SK-N-SH (cell line): ENCODE measurements around the gene CMC4. TPM values are rescaled to one million over a fixed set of nuclear protein-coding genes. Genes with fewer than 3 reads are reported as not detected.
A peak's percentile ranks its signal among the peaks of the same experiment; 100 is the strongest.

Experiments used
- CTCF ChIA-PET: fragments of 300-600, 350-600 bp; formaldehyde crosslinking; extraction: SDS; loops from one replicate; lab custom pipeline; 2021; lab: Yijun Ruan, JAX
- POLR2A ChIA-PET: fragments of 350-600 bp; sonication (Branson Sonifier 250); formaldehyde crosslinking; extraction: SDS; loops from one replicate; lab custom pipeline; 2020; ENCODE audit warnings: antibody characterized with exemption, inconsistent platforms; lab: Yijun Ruan, JAX
- DNase-seq: peaks from one replicate; pipeline ENCODE4 v3.0.0; 2012
- H2AFZ ChIP-seq: fragments of 200-600 bp; sonication (generic); 2 replicates; pipeline ENCODE4 v1.8.1; 2016; ENCODE audit warnings: antibody characterized with exemption, mild to moderate bottlenecking, low read depth
- H3F3A ChIP-seq: fragments of 200-600 bp; sonication (generic); replicated peaks from 2 replicates; pipeline ENCODE3; 2016; ENCODE audit warnings: antibody characterized with exemption, mild to moderate bottlenecking; ENCODE audit not compliant: insufficient read depth
- H3K27ac ChIP-seq, 2 experiments: fragments of 200-500 bp in 1 of 2; fragments of 200-600 bp in 1 of 2; sonication (Bioruptor generic) in 1 of 2; sonication (generic), shearing (Covaris generic) in 1 of 2; 2 replicates each; pipeline versions ENCODE4 v1.5.1 to v1.6.1; 2014 to 2016; ENCODE audit warnings: low read depth in 2 of 2, inconsistent platforms in 1 of 2, low read length in 1 of 2, mild to moderate bottlenecking in 1 of 2, mixed read lengths in 1 of 2
- H3K27me3 ChIP-seq: fragments of 200-600 bp; sonication (generic), shearing (Covaris generic); 2 replicates; pipeline ENCODE4 v1.6.1; 2016; ENCODE audit warnings: mixed run types; ENCODE audit not compliant: insufficient read depth
- H3K36me3 ChIP-seq, 2 experiments: fragments of 200-500 bp in 1 of 2; fragments of 200-600 bp in 1 of 2; sonication (Bioruptor generic) in 1 of 2; sonication (generic) in 1 of 2; replicated peaks in 1 of 2; 2 replicates each; pipeline versions ENCODE3 to v1.5.1; 2014 to 2016; ENCODE audit warnings: low read length in 1 of 2, mild to moderate bottlenecking in 1 of 2; ENCODE audit not compliant: insufficient read depth in 2 of 2, control insufficient read depth in 1 of 2
- H3K4me1 ChIP-seq, 2 experiments: fragments of 200-500 bp in 1 of 2; fragments of 200-600 bp in 1 of 2; sonication (Bioruptor generic) in 1 of 2; sonication (generic), shearing (Covaris generic) in 1 of 2; 2 replicates each; pipeline versions ENCODE4 v1.5.1 to v1.6.1; 2014 to 2016; ENCODE audit warnings: low read depth in 1 of 2, low read length in 1 of 2, mixed run types in 1 of 2; ENCODE audit not compliant: insufficient read depth in 2 of 2, control insufficient read depth in 1 of 2
- H3K4me2 ChIP-seq: fragments of 200-600 bp; sonication (generic), shearing (Covaris generic); 2 replicates; pipeline ENCODE4 v1.6.1; 2017; ENCODE audit warnings: mixed run types
- H3K4me3 ChIP-seq, 2 experiments: fragments of 200-500 bp in 1 of 2; fragments of 200-600 bp in 1 of 2; sonication (Bioruptor generic) in 1 of 2; sonication (generic), shearing (Covaris generic) in 1 of 2; 2 replicates each; pipeline versions ENCODE4 v1.5.1 to v1.8.1; 2014 to 2016; ENCODE audit warnings: low read depth in 2 of 2, inconsistent platforms in 1 of 2, low read length in 1 of 2, mild to moderate bottlenecking in 1 of 2, mixed read lengths in 1 of 2, moderate library complexity in 1 of 2
- H3K79me2 ChIP-seq: fragments of 200-600 bp; sonication (generic); 2 replicates; pipeline ENCODE4 v1.8.1; 2017; ENCODE audit warnings: mild to moderate bottlenecking; ENCODE audit not compliant: insufficient read depth
- H3K9ac ChIP-seq: fragments of 200-600 bp; sonication (generic); 2 replicates; pipeline ENCODE4 v1.6.1; 2017; ENCODE audit warnings: mixed run types
- H3K9me2 ChIP-seq: fragments of 200-600 bp; sonication (generic); 2 replicates; pipeline ENCODE4 v1.6.1; 2017; ENCODE audit warnings: mixed run types
- H3K9me3 ChIP-seq: fragments of 200-600 bp; sonication (generic); 2 replicates; pipeline ENCODE4 v1.6.1; 2017; ENCODE audit warnings: mixed run types, mild to moderate bottlenecking, moderate library complexity
- H4K20me1 ChIP-seq: fragments of 200-600 bp; sonication (generic); 2 replicates; pipeline ENCODE4 v1.6.1; 2017; ENCODE audit warnings: mild to moderate bottlenecking, mixed run types; ENCODE audit not compliant: insufficient read depth
- CHD2 ChIP-seq: fragments of 150-350 bp; IDR thresholded peaks from 2 replicates; pipeline ENCODE4 v1.6.1; 2018; ENCODE audit warnings: low read length; ENCODE audit not compliant: partially characterized antibody
- ELF1 ChIP-seq: IDR thresholded peaks from 2 replicates; pipeline ENCODE4 v1.4.0; 2012
- EZH2phosphoT487 ChIP-seq: fragments of 200-600 bp; sonication (generic); IDR thresholded peaks from 2 replicates; pipeline ENCODE4 v1.6.1; 2017; ENCODE audit warnings: low read depth, mixed run types, mild to moderate bottlenecking, antibody characterized with exemption, moderate library complexity, borderline replicate concordance
- FOSL2 ChIP-seq: IDR thresholded peaks from 2 replicates; pipeline ENCODE4 v1.4.0; 2012; ENCODE audit warnings: low read depth, mild to moderate bottlenecking, moderate library complexity, borderline replicate concordance
- FOXJ3 ChIP-seq: sonication (generic); formaldehyde crosslinking; IDR thresholded peaks from 2 replicates; pipeline ENCODE4 v1.5.1; 2020; ENCODE audit warnings: mild to moderate bottlenecking, missing genetic modification reagents
- FOXM1 ChIP-seq: IDR thresholded peaks from 2 replicates; pipeline ENCODE4 v1.4.0; 2012; ENCODE audit warnings: low read depth, mild to moderate bottlenecking
- GATA2 ChIP-seq: sonication (generic); formaldehyde crosslinking; IDR thresholded peaks from 2 replicates; pipeline ENCODE4 v1.5.0; 2020; ENCODE audit warnings: mild to moderate bottlenecking, missing genetic modification reagents
- JUND ChIP-seq: IDR thresholded peaks from 2 replicates; pipeline ENCODE4 v1.4.0; 2012
- MEF2A ChIP-seq: IDR thresholded peaks from 2 replicates; pipeline ENCODE4 v1.4.0; 2012; ENCODE audit warnings: low read depth, borderline replicate concordance
- NFIC ChIP-seq: IDR thresholded peaks from 2 replicates; pipeline ENCODE4 v1.4.0; 2012; ENCODE audit warnings: borderline replicate concordance
- NRF1 ChIP-seq: IDR thresholded peaks from 2 replicates; pipeline ENCODE4 v1.6.1; 2012; ENCODE audit warnings: low read depth, mild to moderate bottlenecking, low read length
- RAD21 ChIP-seq: IDR thresholded peaks from 2 replicates; pipeline ENCODE4 v1.6.1; 2012; ENCODE audit warnings: mild to moderate bottlenecking, low read length
- RCOR1 ChIP-seq: fragments of 150-350 bp; IDR thresholded peaks from 2 replicates; pipeline ENCODE4 v1.6.1; 2017; ENCODE audit warnings: antibody characterized with exemption, low read length
- RFX5 ChIP-seq: IDR thresholded peaks from 2 replicates; pipeline ENCODE4 v1.6.1; 2012; ENCODE audit warnings: mild to moderate bottlenecking, improper control_type of control experiment, low read length
- RXRA ChIP-seq: IDR thresholded peaks from 2 replicates; pipeline ENCODE4 v1.4.0; 2012; ENCODE audit warnings: low read depth, mild to moderate bottlenecking, borderline replicate concordance
- TAF1 ChIP-seq: IDR thresholded peaks from 2 replicates; pipeline ENCODE4 v1.6.1; 2012; ENCODE audit warnings: low read depth, mild to moderate bottlenecking, low read length, moderate library complexity, borderline replicate concordance
- TCF12 ChIP-seq: IDR thresholded peaks from 2 replicates; pipeline ENCODE4 v1.4.0; 2012
- TEAD4 ChIP-seq: IDR thresholded peaks from 2 replicates; pipeline ENCODE4 v1.4.0; 2012; ENCODE audit warnings: mild to moderate bottlenecking, borderline replicate concordance; ENCODE audit not compliant: insufficient read depth
- YY1 ChIP-seq: IDR thresholded peaks from 2 replicates; pipeline ENCODE4 v1.4.0; 2012; ENCODE audit warnings: low read depth, mild to moderate bottlenecking
- WGBS: methylation state at CpG from one replicate; pipeline ENCODE4 v1.1.6; 2017; ENCODE audit warnings: low lambda C conversion rate; 5-methylcytosine and 5-hydroxymethylcytosine counted together
- polyA plus RNA-seq, 3 experiments: library from polyadenylated mRNA; depleted of rRNA; stranded (reverse); fragments of >200 nt; gene quantifications; 2 replicates each; pipeline ENCODE4 v1.2.3, GENCODE V29; 2012
- TF ChIP-seq, protein P1 (sequence below): IDR thresholded peaks from 2 replicates; pipeline ENCODE4 v1.4.0; 2012; ENCODE audit warnings: low read depth, borderline replicate concordance
- TF ChIP-seq, protein P2 (sequence below): fragments of 150-350 bp; IDR thresholded peaks from 2 replicates; pipeline ENCODE4 v1.6.1; 2017; ENCODE audit warnings: antibody characterized with exemption, low read length, low read depth, borderline replicate concordance
- TF ChIP-seq, protein P3 (sequence below): IDR thresholded peaks from 2 replicates; pipeline ENCODE4 v1.4.0; 2012; ENCODE audit warnings: low read depth
- TF ChIP-seq, protein P4 (sequence below): fragments of 150-350 bp; IDR thresholded peaks from 2 replicates; pipeline ENCODE4 v1.6.1; 2016; ENCODE audit warnings: mild to moderate bottlenecking, low read depth, low read length

The CMC4 gene
- polyA plus RNA-seq, 1 of the 3 experiments (the other 2 are of a cell fraction): 12.0 TPM

DNA sequence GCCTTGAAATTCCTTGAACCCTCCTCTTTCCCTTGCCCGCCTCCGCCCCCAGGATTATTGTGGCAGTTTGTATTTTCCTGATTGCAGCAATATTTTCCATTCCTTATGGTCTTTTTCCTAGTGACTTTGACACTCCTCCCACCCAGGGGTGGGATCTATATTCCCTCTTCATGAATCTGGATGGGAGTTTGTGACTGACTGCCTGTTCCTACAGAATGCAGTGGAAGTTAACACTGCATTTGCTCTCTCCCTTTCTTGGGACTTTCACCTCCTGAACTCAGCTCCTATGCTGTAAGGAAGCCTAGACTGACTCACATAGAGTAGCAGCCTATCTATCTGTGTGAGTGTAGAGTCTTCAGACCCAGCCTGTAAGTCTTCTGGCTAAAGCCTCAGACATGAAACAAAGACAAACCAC lies 42.1 kb downstream of the CMC4 start:
- H3K4me2 ChIP-seq: no peak overlapping the region
- peaks cover 4% of the 10 kb centered on the region for H3F3A ChIP-seq
- H3K27me3 ChIP-seq: no peaks in the 10 kb centered on the region
- no peak for DNase-seq
- H3K79me2 ChIP-seq: peaks cover 52% of the 10 kb centered on the region
- H4K20me1 ChIP-seq: no peaks in the 10 kb centered on the region
- H2AFZ ChIP-seq: no peak overlapping the region
- H3K4me1 ChIP-seq: no peaks in the 10 kb centered on the region; a peak in 1 of 4 replicates
- no peaks in the 10 kb centered on the region for H3K9me2 ChIP-seq
- ChIA-PET CTCF (no interaction called here), POLR2A (no interaction called here)
- WGBS: 35% methylated on average over 2 of the region's 2 CpGs
- H3K36me3 ChIP-seq: no peaks in the 10 kb centered on the region
- no peak overlapping the region for H3K9ac ChIP-seq
- no peak for TF ChIP-seq RXRA
- no peak for TF ChIP-seq TEAD4
- no peak for TF ChIP-seq TAF1
- TF ChIP-seq, protein P1, sequence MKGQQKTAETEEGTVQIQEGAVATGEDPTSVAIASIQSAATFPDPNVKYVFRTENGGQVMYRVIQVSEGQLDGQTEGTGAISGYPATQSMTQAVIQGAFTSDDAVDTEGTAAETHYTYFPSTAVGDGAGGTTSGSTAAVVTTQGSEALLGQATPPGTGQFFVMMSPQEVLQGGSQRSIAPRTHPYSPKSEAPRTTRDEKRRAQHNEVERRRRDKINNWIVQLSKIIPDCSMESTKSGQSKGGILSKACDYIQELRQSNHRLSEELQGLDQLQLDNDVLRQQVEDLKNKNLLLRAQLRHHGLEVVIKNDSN: no peak
- TF ChIP-seq RAD21: no peak
- no peak for TF ChIP-seq FOXM1
- TF ChIP-seq NRF1: no peak
- TF ChIP-seq FOSL2: no peak
- no peak for TF ChIP-seq FOXJ3 (CRISPR knock-in tag)
- TF ChIP-seq, protein P2, sequence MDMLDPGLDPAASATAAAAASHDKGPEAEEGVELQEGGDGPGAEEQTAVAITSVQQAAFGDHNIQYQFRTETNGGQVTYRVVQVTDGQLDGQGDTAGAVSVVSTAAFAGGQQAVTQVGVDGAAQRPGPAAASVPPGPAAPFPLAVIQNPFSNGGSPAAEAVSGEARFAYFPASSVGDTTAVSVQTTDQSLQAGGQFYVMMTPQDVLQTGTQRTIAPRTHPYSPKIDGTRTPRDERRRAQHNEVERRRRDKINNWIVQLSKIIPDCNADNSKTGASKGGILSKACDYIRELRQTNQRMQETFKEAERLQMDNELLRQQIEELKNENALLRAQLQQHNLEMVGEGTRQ: no peak
- TF ChIP-seq RFX5: no peak
- TF ChIP-seq RCOR1: no peak
- no peak for TF ChIP-seq JUND
- TF ChIP-seq MEF2A: no peak
- TF ChIP-seq NFIC: no peak
- no peak for TF ChIP-seq ELF1
- no peaks in the 10 kb centered on the region for H3K9me3 ChIP-seq
- no peak overlapping the region for H3K4me3 ChIP-seq
- no peak overlapping the region for H3K27ac ChIP-seq

DNA sequence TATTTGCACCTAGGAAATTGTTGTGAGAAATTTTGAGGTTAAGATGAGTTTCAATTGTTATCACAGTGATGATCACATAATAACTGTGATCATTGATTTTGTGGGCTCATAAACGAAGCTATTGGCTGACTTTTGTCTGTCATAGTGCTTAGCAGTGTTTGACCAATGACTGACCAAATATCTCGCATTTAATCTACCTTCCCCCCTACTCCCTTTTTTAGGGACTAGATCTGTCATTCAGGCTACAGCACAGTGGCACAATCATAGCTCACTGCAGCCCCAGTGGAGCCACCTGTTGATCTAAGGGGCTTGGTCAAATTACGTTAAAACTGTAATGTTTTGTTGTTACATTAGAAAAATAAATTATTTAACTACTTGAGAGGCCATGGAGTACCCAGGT lies 42.8 kb downstream of the CMC4 start:
- 5% methylated on average over 3 of the region's 3 CpGs for WGBS
- H3K27ac ChIP-seq: peak overlapping the region in 1 of 2 experiments; percentile 93; a peak in 3 of 4 replicates
- no peaks in the 10 kb centered on the region for H3K27me3 ChIP-seq
- no peaks in the 10 kb centered on the region for H4K20me1 ChIP-seq
- CTCF ChIA-PET: interaction anchor here (2.4 kb wide), 1 partner anchor 110 kb away, joined by 7 read pairs; no protein-coding TSS in a partner anchor
- no peak for DNase-seq
- peak overlapping the region; percentile 64 to 66 for H3K4me3 ChIP-seq
- H3K9ac ChIP-seq: peak overlapping the region; percentile 88; the same call in 1 of the 2 replicates
- H3K79me2 ChIP-seq: peaks cover 48% of the 10 kb centered on the region
- H2AFZ ChIP-seq: no peak overlapping the region
- POLR2A ChIA-PET: no interaction called here
- no peaks in the 10 kb centered on the region for H3K9me3 ChIP-seq
- H3K9me2 ChIP-seq: no peaks in the 10 kb centered on the region
- H3K4me2 ChIP-seq: peak overlapping the region; percentile 73
- H3K4me1 ChIP-seq: no peaks in the 10 kb centered on the region; a peak in 1 of 4 replicates
- H3F3A ChIP-seq: peaks cover 4% of the 10 kb centered on the region
- no peaks in the 10 kb centered on the region for H3K36me3 ChIP-seq
- TF ChIP-seq CHD2 (no peak), YY1 (no peak), EZH2phosphoT487 (no peak), TCF12 (no peak), GATA2 (CRISPR knock-in tag) (no peak), TEAD4 (no peak)
- TF ChIP-seq, protein P3, sequence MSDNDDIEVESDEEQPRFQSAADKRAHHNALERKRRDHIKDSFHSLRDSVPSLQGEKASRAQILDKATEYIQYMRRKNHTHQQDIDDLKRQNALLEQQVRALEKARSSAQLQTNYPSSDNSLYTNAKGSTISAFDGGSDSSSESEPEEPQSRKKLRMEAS: no peak
- TF ChIP-seq, protein P2: no peak
- TF ChIP-seq, protein P4, sequence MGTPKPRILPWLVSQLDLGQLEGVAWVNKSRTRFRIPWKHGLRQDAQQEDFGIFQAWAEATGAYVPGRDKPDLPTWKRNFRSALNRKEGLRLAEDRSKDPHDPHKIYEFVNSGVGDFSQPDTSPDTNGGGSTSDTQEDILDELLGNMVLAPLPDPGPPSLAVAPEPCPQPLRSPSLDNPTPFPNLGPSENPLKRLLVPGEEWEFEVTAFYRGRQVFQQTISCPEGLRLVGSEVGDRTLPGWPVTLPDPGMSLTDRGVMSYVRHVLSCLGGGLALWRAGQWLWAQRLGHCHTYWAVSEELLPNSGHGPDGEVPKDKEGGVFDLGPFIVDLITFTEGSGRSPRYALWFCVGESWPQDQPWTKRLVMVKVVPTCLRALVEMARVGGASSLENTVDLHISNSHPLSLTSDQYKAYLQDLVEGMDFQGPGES: no peak
